Ishikawa (cell line): ENCODE measurements around the gene PSAP.
A peak's percentile ranks its signal among the peaks of the same experiment; 100 is the strongest.

Experiments used
- CEBPB ChIP-seq: IDR thresholded peaks from 2 replicates; pipeline ENCODE4 v1.6.1; 2012
- CREB1 ChIP-seq: IDR thresholded peaks from 2 replicates; pipeline ENCODE4 v1.6.1; 2012; ENCODE audit warnings: low read depth
- EGR1 ChIP-seq: IDR thresholded peaks from 2 replicates; pipeline ENCODE4 v1.6.1; 2012
- EP300 ChIP-seq: IDR thresholded peaks from 2 replicates; pipeline ENCODE4 v1.6.1; 2012; ENCODE audit warnings: borderline replicate concordance
- FOXM1 ChIP-seq: IDR thresholded peaks from 2 replicates; pipeline ENCODE4 v1.6.1; 2012; ENCODE audit warnings: low read depth, borderline replicate concordance
- MAX ChIP-seq: IDR thresholded peaks from 2 replicates; pipeline ENCODE4 v1.6.1; 2012
- NFIC ChIP-seq: IDR thresholded peaks from 2 replicates; pipeline ENCODE4 v1.6.1; 2012
- RAD21 ChIP-seq: IDR thresholded peaks from 2 replicates; pipeline ENCODE4 v1.6.1; 2012; ENCODE audit warnings: low read depth
- REST ChIP-seq: IDR thresholded peaks from 2 replicates; pipeline ENCODE4 v1.6.1; 2012; ENCODE audit warnings: low read depth, mild to moderate bottlenecking
- TAF1 ChIP-seq: IDR thresholded peaks from 2 replicates; pipeline ENCODE4 v1.6.1; 2012; ENCODE audit warnings: low read depth, mild to moderate bottlenecking
- TCF12 ChIP-seq: IDR thresholded peaks from 2 replicates; pipeline ENCODE4 v1.6.1; 2012; ENCODE audit warnings: low read depth
- TEAD4 ChIP-seq: IDR thresholded peaks from 2 replicates; pipeline ENCODE4 v1.6.1; 2012
- USF1 ChIP-seq: IDR thresholded peaks from 2 replicates; pipeline ENCODE4 v1.6.1; 2012
- YY1 ChIP-seq: IDR thresholded peaks from 2 replicates; pipeline ENCODE4 v1.6.1; 2012; ENCODE audit warnings: low read depth
- ZBTB7A ChIP-seq: IDR thresholded peaks from 2 replicates; pipeline ENCODE4 v1.6.1; 2012; ENCODE audit warnings: low read depth

The PSAP gene

GRCh38 chr10:71767420-71768035, 83.5 kb downstream of the PSAP start:
- TF ChIP-seq USF1 (no peak), TAF1 (no peak), REST (no peak), EGR1 (no peak), EP300 (no peak), TCF12 (no peak; the same call in 1 of the 2 replicates), TEAD4 (no peak), CREB1 (no peak), NFIC (no peak), RAD21 (no peak), MAX (no peak), YY1 (no peak), FOXM1 (no peak), ZBTB7A (no peak)

GRCh38 chr10:71766717-71767419, 84.2 kb downstream of the PSAP start:
- TF ChIP-seq EP300 (peak; percentile 88), TAF1 (no peak), NFIC (peak; percentile 66), TEAD4 (peak; percentile 99), CEBPB (peak; percentile 28; the same call in 1 of the 2 replicates), YY1 (no peak), REST (no peak), RAD21 (peak; percentile 18; the same call in 1 of the 2 replicates), FOXM1 (peak; percentile 51), USF1 (peak; percentile 10; the same call in 1 of the 2 replicates), ZBTB7A (no peak), TCF12 (peak; percentile 87), MAX (peak; percentile 63), CREB1 (no peak), EGR1 (peak; percentile 64)
